ENCODE data around the gene IDI1.
A peak's percentile ranks its signal among the peaks of the same experiment; 100 is the strongest.

The IDI1 gene
- long read RNA-seq, transcript IDI1-201 (5 exons, 2,301 nt) = major isoform, 710 of 1,214 reads
- long read RNA-seq, transcript IDI1-205 (4 exons, 1,066 nt) = minor isoform, 373 of 1,214 reads
- long read RNA-seq, partial matches to known transcripts = 93 of 1,214 reads
- long read RNA-seq, other reads (novel, unspliced or antisense) = 36 of 1,214 reads

- Histone ChIP-seq H3K27me3 (ENCODE audit: insufficient read depth, poor library complexity, severe bottlenecking) (no peaks in the 10 kb centered on the region), H3K4me3 (replicated peaks; ENCODE audit: insufficient read depth, low read length) (peak within 1 kb of the TSS; percentile 56), H3K27ac (replicated peaks) (peak within 1 kb of the TSS; percentile 93)
- TF ChIP-seq SPI1 (IDR thresholded peaks at IDR 0.05; ENCODE audit: borderline replicate concordance, low read depth) = peak; percentile 33; the same call in 1 of the 2 replicates
- TF ChIP-seq CTCF (IDR thresholded peaks at IDR 0.05; ENCODE audit: insufficient read depth, low read length) = no peak
- TF ChIP-seq GABPA (IDR thresholded peaks at IDR 0.05; ENCODE audit: low read depth) = peak; percentile 72
- peak; percentile 79 for TF ChIP-seq POLR2AphosphoS5 (IDR thresholded peaks at IDR 0.05; ENCODE audit: low read depth)
- TF ChIP-seq REST (IDR thresholded peaks at IDR 0.05; ENCODE audit: insufficient replicate concordance, low read depth) = no peak
- peak; percentile 87 to 93 for DNase-seq (ENCODE audit: low read depth in 1 of 2, low spot score in 1 of 2)
These were observed at the start of gene IDI1 for GRCh38 chr10:1048732-1049424. Gene IDI1, minus strand, starts transcription at chr10:1049119. Its CDS starts 116 bp downstream, at chr10:1049003.

- Histone ChIP-seq H3K4me3 (replicated peaks; ENCODE audit: insufficient read depth, low read length) (no peak overlapping the region), H3K27me3 (ENCODE audit: insufficient read depth, poor library complexity, severe bottlenecking) (no peaks in the 10 kb centered on the region), H3K27ac (replicated peaks) (no peak overlapping the region)
- TF ChIP-seq GABPA (IDR thresholded peaks at IDR 0.05; ENCODE audit: low read depth) (no peak), CTCF (IDR thresholded peaks at IDR 0.05; ENCODE audit: insufficient read depth, low read length) (no peak)
- no peak for DNase-seq (ENCODE audit: low read depth in 1 of 2, low spot score in 1 of 2)
These were observed 48.5 kb upstream of the IDI1 start for GRCh38 chr10:1097436-1097835.

GRCh38 chr10:1096287-1096889 lies 47.5 kb upstream of the IDI1 start:
- no peaks in the 10 kb centered on the region for H3K27me3 ChIP-seq (ENCODE audit: insufficient read depth, poor library complexity, severe bottlenecking)
- no peak overlapping the region for H3K27ac ChIP-seq (replicated peaks)
- no peak for TF ChIP-seq GABPA (IDR thresholded peaks at IDR 0.05; ENCODE audit: low read depth)
- no peak for TF ChIP-seq SPI1 (IDR thresholded peaks at IDR 0.05; ENCODE audit: borderline replicate concordance, low read depth)
- TF ChIP-seq CTCF (IDR thresholded peaks at IDR 0.05; ENCODE audit: insufficient read depth, low read length) = no peak
- no peak for TF ChIP-seq REST (IDR thresholded peaks at IDR 0.05; ENCODE audit: insufficient replicate concordance, low read depth)
- no peak for TF ChIP-seq POLR2AphosphoS5 (IDR thresholded peaks at IDR 0.05; ENCODE audit: low read depth)
- H3K4me3 ChIP-seq (replicated peaks; ENCODE audit: insufficient read depth, low read length) = no peak overlapping the region
- DNase-seq (ENCODE audit: low read depth in 1 of 2, low spot score in 1 of 2) = no peak

Data from HL-60 (cell line).